GM21515 (cell line): ENCODE results near the gene GALNTL6.

Source experiments
- ATAC-seq: cut with Tn5 transposase; IDR thresholded peaks from one replicate; pipeline ENCODE4 v1.9.1; 2021; ENCODE audit not compliant: unreplicated experiment

The GALNTL6 gene

GRCh38 chr4:172651961-172652360, 838.8 kb downstream of the GALNTL6 start:
- ATAC-seq: no peak

GRCh38 chr4:172652369-172652768, 839.2 kb downstream of the GALNTL6 start:
- ATAC-seq: no peak

GRCh38 chr4:172653676-172654075, 840.5 kb downstream of the GALNTL6 start:
- ATAC-seq: no peak

GRCh38 chr4:172654457-172654856, 841.3 kb downstream of the GALNTL6 start:
- ATAC-seq: no peak

GRCh38 chr4:172656055-172656454, 842.9 kb downstream of the GALNTL6 start:
- ATAC-seq: no peak

- ATAC-seq: no peak
Observed at GRCh38 chr4:172657081-172657480, 843.9 kb downstream of the GALNTL6 start.

GRCh38 chr4:172660251-172660650, 847.0 kb downstream of the GALNTL6 start:
- ATAC-seq: no peak

- no peak for ATAC-seq
Observed at GRCh38 chr4:172662113-172662512, 848.9 kb downstream of the GALNTL6 start.

- no peak for ATAC-seq
Observed at GRCh38 chr4:172666711-172667368, 853.6 kb downstream of the GALNTL6 start.

- no peak for ATAC-seq
Observed at GRCh38 chr4:172674811-172675210, 861.6 kb downstream of the GALNTL6 start.

GRCh38 chr4:172675232-172675631, 862.0 kb downstream of the GALNTL6 start:
- ATAC-seq: no peak

GRCh38 chr4:172680691-172681090, 867.5 kb downstream of the GALNTL6 start:
- ATAC-seq: no peak

GRCh38 chr4:172683021-172683420, 869.8 kb downstream of the GALNTL6 start:
- no peak for ATAC-seq

GRCh38 chr4:172686021-172686420, 872.8 kb downstream of the GALNTL6 start:
- ATAC-seq: no peak

GRCh38 chr4:172688534-172688933, 875.3 kb downstream of the GALNTL6 start:
- ATAC-seq: no peak

- ATAC-seq: no peak
Observed at GRCh38 chr4:172691552-172691951, 878.3 kb downstream of the GALNTL6 start.

GRCh38 chr4:172692701-172693100, 879.5 kb downstream of the GALNTL6 start:
- ATAC-seq: no peak

- no peak for ATAC-seq
Observed at GRCh38 chr4:172698256-172698655, 885.1 kb downstream of the GALNTL6 start.

- no peak for ATAC-seq
Observed at GRCh38 chr4:172705565-172705964, 892.4 kb downstream of the GALNTL6 start.

- no peak for ATAC-seq
Observed at GRCh38 chr4:172706000-172706399, 892.8 kb downstream of the GALNTL6 start.

GRCh38 chr4:172707622-172708021, 894.4 kb downstream of the GALNTL6 start:
- no peak for ATAC-seq

- ATAC-seq: no peak
Observed at GRCh38 chr4:172708184-172708583, 895.0 kb downstream of the GALNTL6 start.

- no peak for ATAC-seq
Observed at GRCh38 chr4:172709376-172709775, 896.2 kb downstream of the GALNTL6 start.
